Brain pericyte (primary cell): ENCODE measurements around the gene EFHD1.
A peak's percentile ranks its signal among the peaks of the same experiment; 100 is the strongest.
"Not testable (repeated sequence)": the region's sequence is repeated elsewhere in the genome, so short reads cannot be mapped to it uniquely, and the experiment has no call there.

Experiments
- DNase-seq: peaks from one replicate; pipeline ENCODE4 v3.0.0-alpha.2; 2012; ENCODE audit warnings: low read depth, low spot score

EFHD1 gene

GRCh38 chr2:232615339-232615738 is 18.1 kb upstream of the EFHD1 start:
- peak; percentile 61 for DNase-seq

- no peak for DNase-seq
Observed at GRCh38 chr2:232621186-232621585, 12.2 kb upstream of the EFHD1 start.

GRCh38 chr2:232622563-232622962 is 10.8 kb upstream of the EFHD1 start:
- no peak for DNase-seq

GRCh38 chr2:232623768-232624765 is 9.3 kb upstream of the EFHD1 start:
- DNase-seq, result no peak

- no peak for DNase-seq
Observed at GRCh38 chr2:232626584-232626983, 6.8 kb upstream of the EFHD1 start.

- no peak for DNase-seq
Observed at GRCh38 chr2:232628466-232629128, 4.8 kb upstream of the EFHD1 start.

GRCh38 chr2:232629129-232629475 is 4.3 kb upstream of the EFHD1 start:
- no peak for DNase-seq

- DNase-seq, result no peak
Observed at GRCh38 chr2:232632229-232632903, 1.0 kb upstream of the EFHD1 start.

- no peak for DNase-seq
Observed at GRCh38 chr2:232632904-232633412, 446 bp upstream of the EFHD1 start.

- no peak for DNase-seq
Observed at GRCh38 chr2:232634206-232635150, 1.1 kb downstream of the EFHD1 start.

GRCh38 chr2:232635376-232635775 is 2.0 kb downstream of the EFHD1 start:
- DNase-seq, result not testable (repeated sequence)

GRCh38 chr2:232635820-232636219 is 2.4 kb downstream of the EFHD1 start:
- DNase-seq, result no peak

GRCh38 chr2:232636788-232637420 is 3.5 kb downstream of the EFHD1 start:
- no peak for DNase-seq

GRCh38 chr2:232637866-232638583 is 4.6 kb downstream of the EFHD1 start:
- DNase-seq, result no peak

- DNase-seq, result no peak
Observed at GRCh38 chr2:232641153-232641848, 7.9 kb downstream of the EFHD1 start.

GRCh38 chr2:232643147-232643425 is 9.7 kb downstream of the EFHD1 start:
- DNase-seq, result no peak

GRCh38 chr2:232643813-232644347 is 10.5 kb downstream of the EFHD1 start:
- no peak for DNase-seq

- no peak for DNase-seq
Observed at GRCh38 chr2:232645061-232645460, 11.7 kb downstream of the EFHD1 start.

- no peak for DNase-seq
Observed at GRCh38 chr2:232646726-232647125, 13.3 kb downstream of the EFHD1 start.
